NCI-H524 (cell line): Measurements from ENCODE around the gene USP10.

Source experiments
- DNase-seq, 2 experiments: peaks; one replicate each; lab custom pipeline; 2025; lab: John Stamatoyannopoulos, UW

USP10 gene

DNA sequence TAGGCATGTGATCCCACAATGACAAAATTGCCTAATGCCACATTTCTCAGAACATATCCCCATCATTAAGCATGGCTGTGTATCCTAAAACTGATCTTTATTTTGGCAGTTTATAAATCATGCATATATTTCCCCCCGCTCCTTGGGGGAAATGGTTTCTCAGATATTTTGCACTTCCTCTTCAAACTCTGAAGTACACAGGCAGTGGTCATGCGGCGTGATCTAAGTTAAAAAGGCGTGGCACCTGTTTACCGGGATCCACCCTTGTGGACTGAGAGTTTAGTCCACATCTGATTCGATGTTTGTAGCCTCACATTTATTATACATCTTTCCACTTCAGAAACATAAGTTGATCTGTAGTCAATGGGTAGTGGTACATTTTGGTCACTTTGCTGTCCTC, 51.4 kb downstream of the USP10 start:
- DNase-seq: no peak

DNA sequence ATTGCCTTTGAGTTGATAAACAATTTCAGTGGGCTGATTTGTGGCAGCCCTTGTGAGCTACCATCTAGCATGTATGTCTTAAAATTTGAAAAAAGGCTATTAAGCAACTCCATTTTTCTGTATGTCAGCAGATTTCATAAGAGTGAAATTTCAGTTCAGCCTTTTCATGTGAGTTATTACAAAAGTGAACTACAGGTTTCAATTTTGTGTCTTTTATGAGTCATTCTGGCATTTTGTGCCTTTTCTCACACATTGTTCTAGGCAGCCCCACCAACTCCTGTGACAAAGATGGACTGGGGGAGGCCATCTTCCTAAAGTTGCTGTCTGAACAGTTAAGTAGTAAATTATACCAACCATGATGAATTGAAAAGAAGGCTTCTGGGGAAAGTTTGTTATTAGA, 52.1 kb downstream of the USP10 start:
- DNase-seq: no peak

DNA sequence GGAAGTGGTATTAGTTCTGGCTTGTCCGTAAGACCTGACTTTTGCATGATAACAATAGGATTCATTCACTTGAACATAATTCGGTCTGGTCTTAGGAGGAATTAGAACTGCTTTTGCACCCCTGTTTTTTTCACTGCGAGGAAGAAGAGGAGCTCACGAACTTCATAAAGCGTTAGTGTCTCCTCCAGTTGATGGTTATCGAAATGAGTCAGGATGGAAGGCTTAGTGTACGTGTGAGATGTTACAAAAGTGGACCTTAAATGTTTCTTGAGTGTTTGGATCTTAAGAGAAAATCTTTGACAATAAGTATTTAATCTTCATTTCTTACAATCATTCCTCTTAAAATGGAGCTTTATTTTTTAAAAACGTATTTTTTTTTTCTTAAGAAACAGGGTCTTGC, 52.8 kb downstream of the USP10 start:
- no peak for DNase-seq

DNA sequence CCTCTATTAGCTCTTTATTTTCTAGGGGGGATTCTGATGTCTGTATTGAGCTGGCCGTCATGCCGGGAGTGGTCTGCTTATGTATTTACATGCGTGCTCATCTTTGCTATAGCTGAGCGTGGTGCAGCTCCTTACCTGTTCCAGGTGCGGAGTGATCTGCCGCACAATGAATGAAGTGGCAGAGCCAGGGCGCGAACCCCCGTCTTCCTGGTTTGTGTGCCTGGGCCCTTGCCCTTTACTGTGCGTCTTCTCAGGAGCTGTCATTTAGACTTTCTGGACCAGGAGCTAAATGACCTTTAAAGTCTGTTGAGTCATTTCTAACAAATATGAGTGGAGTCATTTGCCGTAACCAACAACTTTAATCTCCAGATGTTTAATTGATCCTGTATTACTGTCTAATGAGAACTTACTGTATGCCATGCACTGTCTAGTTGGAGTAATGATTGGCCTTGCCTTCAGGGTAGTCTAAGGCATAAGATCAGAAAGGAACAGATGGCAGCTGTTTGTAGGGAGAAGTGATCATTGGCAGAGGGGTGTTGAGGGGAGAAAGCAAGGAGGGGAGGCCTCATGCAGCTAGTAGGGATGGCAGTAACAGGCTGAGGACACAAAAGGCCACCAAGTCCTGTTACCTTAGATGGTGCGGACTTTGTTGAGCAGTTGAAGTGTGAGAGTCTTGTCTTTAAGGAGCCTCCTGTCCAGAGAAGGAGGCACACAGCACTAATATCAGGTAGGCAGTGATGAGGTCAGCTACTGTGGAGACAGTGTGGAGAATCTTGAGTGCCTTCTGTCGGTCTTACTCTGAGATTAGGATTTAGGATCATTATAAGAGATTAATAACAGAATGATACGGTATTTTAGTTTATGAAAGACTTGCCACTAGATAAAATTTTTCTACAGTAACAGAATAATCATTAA, 53.9 kb downstream of the USP10 start:
- DNase-seq: peak; percentile 95 to 96

DNA sequence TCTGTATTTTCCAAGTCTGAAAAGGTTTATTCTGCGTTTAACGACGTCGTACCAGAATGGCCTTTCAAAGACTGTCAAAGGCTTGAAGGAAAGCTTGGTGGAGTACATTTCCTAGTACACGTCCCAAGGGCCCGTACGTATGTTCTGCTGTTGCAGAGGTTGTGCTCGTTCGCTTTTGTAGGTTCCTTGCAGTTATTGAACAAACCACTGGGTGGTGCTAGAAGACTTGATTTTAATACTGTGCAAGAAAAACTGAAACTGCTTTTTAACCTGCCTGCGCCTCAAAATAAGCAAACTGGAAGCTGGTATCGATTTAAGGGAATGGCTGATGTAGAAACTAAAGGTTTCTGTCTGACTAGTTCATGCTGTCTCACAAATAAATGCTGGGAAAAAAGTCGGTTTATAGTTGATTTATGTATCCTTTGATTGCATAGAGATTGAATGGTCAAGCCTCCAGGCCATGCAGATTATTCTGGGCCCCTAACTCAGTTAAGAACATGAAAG, 54.6 kb downstream of the USP10 start:
- peak; percentile 95 to 98 for DNase-seq

DNA sequence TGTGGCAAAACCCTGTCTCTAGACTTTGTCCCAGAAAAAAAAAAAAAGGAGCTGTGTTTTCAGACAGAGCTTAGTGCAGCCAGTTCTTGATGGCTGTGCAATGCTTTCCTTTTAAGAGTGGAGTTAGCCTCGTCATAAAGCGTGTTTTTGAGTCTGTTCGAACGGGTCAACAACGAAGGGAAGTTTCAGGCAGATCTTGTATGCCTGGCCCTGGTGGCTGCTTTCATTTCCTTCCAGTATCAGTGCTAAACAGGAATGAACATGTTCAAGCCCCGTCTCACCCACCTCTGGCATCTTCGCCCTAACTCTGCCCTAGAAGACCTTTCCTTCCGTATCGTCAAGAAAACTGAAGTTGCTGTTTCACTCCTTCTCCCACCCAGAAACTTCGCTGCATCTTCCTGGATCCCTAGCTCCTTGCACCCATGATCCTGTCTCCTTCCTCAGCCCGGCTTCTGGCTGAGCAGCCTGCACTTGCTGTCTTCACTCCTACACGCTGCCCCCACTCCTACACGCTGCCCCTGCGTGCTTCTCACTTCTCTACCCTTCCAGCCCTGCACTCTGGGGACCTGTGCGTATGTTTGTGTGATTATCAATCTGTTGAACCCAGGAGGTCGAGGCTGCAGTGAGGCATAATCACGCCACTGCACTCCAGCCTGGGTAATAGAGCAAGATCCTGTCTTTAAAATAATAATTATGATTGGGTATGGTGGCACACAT, 55.3 kb downstream of the USP10 start:
- no peak for DNase-seq

DNA sequence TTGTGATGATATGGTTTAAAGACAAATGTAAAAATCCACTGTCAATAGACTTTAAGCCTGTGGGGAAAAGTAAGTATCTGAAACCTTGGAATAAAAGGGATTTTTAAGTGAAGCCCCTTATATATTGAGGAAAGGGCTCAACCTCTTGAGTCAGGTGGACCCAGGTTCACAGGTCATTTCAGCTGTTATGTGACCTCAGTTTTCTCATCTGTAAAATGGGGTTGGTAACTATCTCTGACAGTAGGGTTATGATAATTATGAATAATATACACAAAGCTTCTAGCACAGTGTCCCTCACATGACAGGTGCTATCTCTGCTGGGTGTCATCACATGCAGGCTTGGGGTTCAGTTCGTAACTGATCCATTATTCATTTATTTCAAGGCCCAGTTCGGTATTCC, 57.0 kb downstream of the USP10 start:
- DNase-seq: no peak

DNA sequence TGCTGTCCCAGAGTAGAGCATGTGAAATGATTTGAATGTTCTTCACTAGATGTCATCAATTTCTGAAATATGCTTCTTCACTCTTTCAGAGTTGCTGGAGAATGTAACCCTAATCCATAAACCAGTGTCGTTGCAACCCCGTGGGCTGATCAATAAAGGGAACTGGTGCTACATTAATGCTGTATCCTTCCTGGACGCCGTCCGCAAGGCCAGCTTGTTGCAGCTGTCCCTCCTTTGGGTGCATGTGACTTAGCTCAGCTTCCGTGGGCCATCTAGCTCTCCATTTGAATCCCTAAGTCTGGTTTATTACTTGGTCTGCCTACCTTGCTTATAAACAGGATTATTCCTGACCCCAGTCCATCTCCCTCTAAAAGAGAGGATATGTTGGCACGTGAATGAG, 58.8 kb downstream of the USP10 start:
- DNase-seq: no peak

DNA sequence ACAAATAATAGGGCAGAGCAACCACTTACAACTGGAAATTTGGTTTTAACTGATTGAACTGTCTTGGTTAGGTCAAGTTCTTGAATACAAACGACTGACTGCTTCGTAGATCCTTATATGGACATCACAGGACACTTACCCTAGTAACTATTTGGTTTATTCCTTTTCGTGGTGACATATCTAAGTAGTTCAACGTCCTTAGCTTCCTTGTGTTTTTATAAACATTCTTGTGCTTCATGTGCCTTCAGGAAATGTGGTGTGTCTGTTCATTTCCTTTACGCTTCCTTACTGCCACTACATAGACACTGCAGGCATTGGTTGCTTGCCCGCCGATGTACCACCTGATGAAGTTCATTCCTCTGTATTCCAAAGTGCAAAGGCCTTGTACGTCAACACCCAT, 59.3 kb downstream of the USP10 start:
- DNase-seq: no peak

DNA sequence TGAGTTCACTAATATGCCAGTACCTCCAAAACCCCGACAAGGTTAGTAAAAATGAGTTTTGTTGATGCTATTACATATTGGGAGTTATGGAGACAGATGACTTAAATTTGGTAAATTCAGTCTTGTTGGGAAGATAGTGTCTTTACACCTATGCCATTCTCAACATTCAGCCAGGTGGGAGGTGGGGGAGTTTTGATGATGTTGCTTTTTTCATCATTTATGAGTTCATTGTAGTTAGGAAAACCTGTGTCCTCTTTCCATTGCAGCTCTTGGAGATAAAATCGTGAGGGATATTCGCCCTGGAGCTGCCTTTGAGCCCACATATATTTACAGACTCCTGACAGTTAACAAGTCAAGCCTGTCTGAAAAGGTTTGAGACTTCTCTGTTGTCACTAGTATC, 60.1 kb downstream of the USP10 start:
- DNase-seq: no peak

DNA sequence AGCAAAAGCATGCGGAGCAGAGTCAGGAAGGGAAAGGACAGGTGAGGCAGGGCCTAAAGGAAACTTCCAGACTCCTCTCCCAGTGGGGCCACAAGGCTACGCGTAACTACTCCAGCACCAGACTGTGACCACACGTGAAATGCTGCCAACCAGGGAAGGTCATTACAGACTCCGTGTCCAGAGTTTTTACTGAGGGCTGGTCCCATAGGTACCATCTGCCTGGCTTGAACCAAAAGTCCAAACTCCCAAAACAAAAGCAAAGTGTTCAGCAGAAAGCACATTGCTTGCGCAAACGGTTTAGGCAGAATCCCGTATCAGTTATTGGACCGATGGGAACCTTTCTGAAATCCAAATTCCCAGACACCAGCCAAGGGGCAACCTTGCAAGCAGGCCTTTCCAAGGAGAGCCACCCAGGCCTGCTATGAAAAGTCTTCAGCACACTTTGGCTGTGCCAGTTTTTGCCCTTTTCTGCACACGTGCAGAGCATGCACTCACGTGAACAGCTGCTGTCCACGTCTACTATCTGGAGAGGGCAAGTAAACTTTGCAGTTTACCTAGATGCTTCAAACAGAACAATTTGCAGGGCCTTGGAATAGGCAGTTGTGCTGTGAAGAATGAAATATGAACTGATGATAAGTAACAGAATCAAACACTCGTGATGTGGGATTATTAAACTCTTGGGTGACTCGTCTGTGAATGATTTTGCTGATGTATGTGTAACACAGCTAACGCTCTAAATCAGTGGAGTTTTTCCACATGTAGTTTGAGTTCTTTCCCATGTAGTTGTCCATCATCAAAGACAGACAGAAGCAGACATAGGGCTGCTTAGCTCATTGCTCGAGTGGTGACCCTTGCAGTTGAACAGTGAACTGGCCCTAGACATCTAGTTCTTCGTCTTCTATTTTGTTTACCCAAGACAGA, 61.9 kb downstream of the USP10 start:
- DNase-seq: no peak

DNA sequence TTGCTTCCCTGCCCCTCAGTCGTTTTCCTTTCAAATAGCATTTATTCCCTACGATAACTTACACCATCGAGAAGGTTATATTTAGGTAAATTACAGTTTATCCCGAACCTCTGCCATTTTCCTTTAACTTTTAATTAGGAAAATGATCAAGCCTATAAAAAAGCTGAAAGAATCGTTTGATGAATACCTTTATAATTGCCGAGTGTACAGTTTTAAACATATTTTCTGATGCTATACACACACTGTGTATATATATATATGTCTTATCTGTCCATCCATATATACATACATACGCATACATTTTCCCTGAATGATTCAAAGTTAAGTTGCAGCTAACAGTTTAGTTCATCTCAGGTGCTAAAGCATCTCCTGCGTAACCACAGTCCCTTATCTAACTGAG, 63.4 kb downstream of the USP10 start:
- DNase-seq: no peak

DNA sequence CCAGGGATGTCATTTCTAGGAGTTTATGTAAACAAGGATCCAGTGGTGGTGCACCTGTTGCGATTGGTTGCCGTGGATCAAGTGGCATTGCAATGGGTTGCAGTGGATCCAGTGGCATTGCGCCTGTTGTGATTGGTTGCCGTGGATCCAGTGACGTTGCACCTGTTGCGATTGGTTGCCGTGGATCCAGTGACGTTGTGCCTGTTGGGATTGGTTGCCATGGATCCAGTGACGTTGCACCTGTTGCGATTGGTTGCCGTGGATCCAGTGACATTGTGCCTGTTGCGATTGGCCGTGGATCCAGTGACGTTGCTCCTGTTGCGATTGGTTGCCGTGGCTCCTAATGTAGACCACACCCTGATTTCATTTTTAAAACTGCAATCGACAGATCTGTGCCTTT, 63.8 kb downstream of the USP10 start:
- no peak for DNase-seq

DNA sequence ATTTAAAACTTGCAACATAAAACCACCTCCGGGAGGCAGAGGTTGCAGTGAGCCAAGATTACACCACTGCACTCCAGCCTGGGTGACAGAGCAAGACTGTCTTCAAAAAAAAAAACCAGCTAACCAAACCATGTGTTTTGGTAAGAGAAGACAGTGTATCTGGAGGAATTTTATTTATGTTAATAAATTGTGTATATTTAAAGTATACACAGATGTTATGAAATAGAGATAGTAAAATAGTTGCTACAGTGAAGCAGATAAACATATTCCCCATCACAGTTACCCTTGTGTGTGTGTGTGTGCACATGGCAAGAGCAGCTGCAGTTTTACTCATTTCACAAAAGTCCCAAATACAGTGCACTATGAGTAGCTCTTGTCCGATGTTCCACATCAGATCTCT, 65.2 kb downstream of the USP10 start:
- no peak for DNase-seq

DNA sequence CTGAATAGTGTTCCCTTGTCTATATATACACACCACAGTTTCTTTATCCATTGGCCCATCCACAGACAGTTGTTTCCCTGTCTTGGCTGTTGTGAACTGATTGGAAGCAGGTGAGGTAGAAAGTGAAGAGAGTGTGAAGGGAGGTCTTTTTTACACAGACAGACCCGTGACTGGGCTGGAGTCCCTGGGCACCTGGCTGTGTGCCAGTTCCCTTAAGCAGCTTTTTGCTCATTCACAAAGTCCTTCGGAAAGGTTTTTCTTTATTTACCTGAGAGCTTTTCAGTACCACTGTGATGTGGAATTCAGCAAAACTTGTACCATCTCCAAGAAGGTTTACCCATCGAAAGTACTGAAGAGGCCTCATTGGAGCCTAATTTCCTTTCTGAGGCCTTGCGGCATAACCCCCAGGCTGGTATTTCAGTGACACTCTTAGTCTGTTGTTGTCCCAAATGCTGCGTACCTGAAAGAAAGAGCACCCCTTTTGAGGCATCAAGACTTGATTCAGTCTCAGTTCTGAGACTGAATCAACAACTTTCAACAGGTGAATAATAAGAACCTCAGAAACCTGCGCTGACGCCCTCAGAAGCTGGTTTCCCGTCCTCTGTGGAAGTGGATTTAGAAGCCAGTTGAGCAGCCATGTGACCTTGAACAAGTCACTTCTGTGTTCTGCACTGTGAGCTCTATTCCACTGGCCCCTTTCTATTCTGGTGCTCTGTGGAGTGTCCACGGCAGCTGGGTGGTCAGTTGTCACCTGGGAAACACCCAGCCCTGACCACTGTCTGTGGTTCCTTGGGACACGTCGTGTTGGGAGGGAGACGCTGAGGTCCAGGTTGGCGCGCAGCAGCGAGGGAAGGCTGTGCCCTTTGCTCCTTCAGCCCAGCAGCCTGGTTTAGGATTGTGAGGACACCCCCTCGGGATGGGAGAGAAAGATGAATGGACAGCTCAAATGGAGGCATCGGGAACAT, 66.1 kb downstream of the USP10 start:
- no peak for DNase-seq

DNA sequence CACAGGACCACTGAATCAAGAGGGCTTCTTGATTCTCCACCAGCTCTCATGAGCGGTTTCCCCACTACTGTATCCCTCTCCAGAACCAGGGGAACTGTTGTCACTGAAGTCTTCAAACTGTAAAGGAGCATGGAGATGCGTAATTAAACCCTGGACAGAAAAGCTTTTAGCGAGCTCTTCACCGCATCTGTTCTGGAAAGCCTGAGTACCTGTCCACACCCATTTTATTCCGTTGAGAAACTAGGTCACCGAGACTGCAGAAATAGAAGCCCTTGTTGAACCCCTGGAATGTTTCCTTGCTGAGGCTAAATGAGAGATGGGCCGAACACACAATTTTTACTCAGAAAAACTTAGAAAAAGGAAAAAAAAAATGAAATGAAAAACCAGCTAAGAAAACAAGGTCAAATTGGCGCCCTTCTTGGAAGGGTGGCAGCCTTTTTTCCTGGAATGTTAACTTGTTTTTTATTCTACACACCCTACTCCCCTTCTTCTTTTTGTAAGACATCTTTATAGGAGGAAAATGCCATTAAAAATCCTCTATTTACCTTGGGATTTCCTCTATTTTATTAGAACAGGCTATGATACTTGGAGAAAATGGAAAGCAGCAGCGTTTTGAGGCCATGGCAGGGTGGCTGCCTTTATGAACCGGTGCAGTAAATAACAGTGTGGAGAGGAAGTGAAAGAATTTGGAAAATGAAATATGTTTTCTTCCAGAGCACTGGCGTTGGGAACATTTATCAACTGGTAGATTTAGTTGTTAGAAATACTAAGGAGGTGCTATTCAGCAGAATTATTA, 67.4 kb downstream of the USP10 start:
- peak in 1 of 2 experiments; percentile 30 for DNase-seq

DNA sequence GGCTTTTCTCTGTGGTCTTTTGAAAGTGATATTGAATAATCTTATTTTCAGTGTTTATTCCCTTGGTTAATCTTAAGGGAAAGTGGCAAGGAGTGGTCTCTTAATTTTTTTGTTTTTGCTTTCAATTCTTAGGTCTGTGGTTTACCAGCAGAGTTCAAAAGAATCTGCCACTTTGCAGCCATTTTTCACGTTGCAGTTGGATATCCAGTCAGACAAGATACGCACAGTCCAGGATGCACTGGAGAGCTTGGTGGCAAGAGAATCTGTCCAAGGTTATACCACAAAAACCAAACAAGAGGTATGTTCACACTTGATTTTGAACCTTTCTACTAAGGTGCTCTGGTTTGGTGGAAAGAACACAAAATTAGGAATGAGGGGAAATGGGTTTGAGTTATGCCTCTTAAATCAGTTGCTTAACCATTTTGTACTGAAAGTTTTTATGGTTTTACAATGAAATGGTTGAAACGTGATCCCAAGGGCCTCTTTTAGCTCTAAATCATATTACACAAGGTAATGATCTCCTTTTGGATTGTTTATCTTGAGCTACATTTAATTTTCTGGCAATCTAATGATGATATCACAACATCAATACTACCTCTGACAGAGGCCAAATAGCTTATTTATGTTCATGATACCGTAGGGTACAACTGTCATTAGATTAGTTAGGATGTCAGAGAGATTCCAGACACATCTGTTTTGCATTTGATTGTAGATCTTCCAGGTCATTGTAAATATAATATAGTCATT, 68.4 kb downstream of the USP10 start:
- no peak for DNase-seq

DNA sequence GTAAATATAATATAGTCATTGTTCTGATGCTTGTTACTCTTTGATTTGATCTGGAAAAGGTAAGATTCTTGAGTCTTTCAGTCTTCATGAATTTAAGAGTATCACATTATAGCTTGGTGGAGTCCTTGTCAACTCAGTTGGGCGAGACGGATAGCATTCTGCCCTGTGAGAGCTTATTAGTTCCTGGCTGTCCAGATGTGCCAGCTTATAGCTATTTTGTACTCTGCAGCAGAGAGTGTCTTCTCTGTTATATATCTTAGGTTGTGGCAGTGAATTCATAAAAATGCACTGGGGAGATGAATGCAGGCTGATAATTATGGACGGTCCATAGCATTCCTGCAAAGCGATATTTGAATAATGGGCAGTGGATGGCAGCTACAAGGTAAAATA, 69.0 kb downstream of the USP10 start:
- DNase-seq: no peak

DNA sequence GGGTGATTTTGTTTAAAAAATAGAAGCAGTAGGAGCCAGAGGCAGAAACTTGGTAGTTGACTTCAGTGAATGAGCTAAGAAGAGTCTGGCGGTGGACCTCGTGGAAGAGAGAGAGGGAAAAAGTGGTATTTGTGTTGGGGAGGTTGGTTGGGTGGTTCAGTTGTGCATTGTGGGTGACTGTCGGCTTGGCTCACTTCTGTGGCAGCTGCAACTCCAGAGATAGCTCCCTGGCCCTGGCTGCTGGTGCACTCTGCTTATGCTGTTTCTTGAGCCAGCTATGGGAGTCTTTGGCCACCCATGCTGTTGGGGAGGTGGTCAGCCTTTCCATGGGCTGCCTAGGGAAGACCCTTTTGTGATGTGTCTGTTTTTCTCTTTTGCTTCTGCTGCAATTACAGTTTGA, 69.6 kb downstream of the USP10 start:
- no peak for DNase-seq
